ENCODE measurements around the gene NFYC. TPM values are rescaled to one million over a fixed set of nuclear protein-coding genes. Genes with fewer than 3 reads are reported as not detected.

NFYC gene
- total RNA-seq, 1 experiment from 2014 or later, result 63.3 TPM

DNA sequence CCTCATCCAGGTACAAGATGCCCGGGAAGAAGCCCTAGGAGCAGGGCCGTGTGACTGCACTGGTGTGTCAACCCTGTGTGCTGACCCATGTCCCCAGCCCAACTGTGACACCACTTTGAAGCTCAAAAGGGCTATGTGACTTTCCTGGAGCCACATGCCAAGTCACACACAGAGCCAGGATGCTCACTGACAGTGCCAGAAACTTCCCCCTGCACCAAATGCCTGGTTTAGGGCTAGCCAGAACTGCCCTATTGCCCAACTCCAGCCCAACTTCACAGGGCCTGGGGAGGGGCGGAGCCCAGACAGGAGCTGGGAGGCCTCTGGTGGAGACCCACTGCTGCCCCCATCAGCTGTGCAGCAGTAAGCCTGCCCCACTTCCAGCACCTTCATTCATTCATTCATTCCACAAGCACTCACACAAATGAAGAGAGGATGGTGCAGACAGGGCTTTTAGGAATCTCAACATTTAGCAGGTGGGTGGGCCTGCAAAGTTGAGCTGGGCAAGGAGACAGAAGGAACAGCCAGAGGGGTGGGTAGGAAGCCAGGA is 128.8 kb downstream of the NFYC start:
- Histone ChIP-seq H3K9me3 (ENCODE audit: control insufficient read depth in 1 of 2, insufficient read depth in 1 of 2, low read depth in 1 of 2, low read length in 2 of 2) (no peaks in the 10 kb centered on the region), H3K9ac (ENCODE audit: low read length) (no peak overlapping the region), H3K4me2 (ENCODE audit: low read length) (no peak overlapping the region), H3K4me1 (ENCODE audit: control insufficient read depth in 1 of 2, insufficient read depth in 2 of 2, low read length in 2 of 2) (no peaks in the 10 kb centered on the region), H3K9me2 (ENCODE audit: insufficient read depth) (no peaks in the 10 kb centered on the region), H2AFZ (ENCODE audit: low read depth, low read length, poor library complexity, severe bottlenecking) (no peak overlapping the region), H3K27ac (ENCODE audit: low read depth, low read length) (no peak overlapping the region), H3K79me2 (ENCODE audit: insufficient read depth, low read length) (no peaks in the 10 kb centered on the region), H4K20me1 (ENCODE audit: insufficient read depth) (no peaks in the 10 kb centered on the region), H3K4me3 (replicated peaks in 1 of 2; ENCODE audit: low read depth in 1 of 2, low read length in 2 of 2) (no peak overlapping the region), H3K36me3 (ENCODE audit: control insufficient read depth in 1 of 2, insufficient read depth in 2 of 2, low read length in 2 of 2) (0 out of 4 replicates have a peak, but pooled peaks cover 0 to 4% of the 10 kb centered on the region in 2 experiments), H3K27me3 (ENCODE audit: insufficient read depth, low read length) (no peaks in the 10 kb centered on the region)
- CTCF ChIA-PET, result no interaction called here
- no peak for TF ChIP-seq SP1 (IDR thresholded peaks at IDR 0.05; ENCODE audit: low read depth)
- TF ChIP-seq, protein P1, sequence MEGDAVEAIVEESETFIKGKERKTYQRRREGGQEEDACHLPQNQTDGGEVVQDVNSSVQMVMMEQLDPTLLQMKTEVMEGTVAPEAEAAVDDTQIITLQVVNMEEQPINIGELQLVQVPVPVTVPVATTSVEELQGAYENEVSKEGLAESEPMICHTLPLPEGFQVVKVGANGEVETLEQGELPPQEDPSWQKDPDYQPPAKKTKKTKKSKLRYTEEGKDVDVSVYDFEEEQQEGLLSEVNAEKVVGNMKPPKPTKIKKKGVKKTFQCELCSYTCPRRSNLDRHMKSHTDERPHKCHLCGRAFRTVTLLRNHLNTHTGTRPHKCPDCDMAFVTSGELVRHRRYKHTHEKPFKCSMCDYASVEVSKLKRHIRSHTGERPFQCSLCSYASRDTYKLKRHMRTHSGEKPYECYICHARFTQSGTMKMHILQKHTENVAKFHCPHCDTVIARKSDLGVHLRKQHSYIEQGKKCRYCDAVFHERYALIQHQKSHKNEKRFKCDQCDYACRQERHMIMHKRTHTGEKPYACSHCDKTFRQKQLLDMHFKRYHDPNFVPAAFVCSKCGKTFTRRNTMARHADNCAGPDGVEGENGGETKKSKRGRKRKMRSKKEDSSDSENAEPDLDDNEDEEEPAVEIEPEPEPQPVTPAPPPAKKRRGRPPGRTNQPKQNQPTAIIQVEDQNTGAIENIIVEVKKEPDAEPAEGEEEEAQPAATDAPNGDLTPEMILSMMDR (IDR thresholded peaks at IDR 0.05 in 2 of 3, conservative IDR thresholded peaks at IDR 0.05 in 1 of 3; ENCODE audit: borderline replicate concordance in 1 of 3, insufficient read depth in 1 of 3, low read depth in 2 of 3, low read length in 2 of 3), result 0 out of 6 replicates have a peak, but pooled peaks of 1 of the 3 experiments have one; percentile 7
- RAD21 ChIA-PET (ENCODE audit: low non-redundant PET in 1 of 2, low total read pairs in 2 of 2, uncharacterized antibody in 2 of 2, unreplicated experiment in 2 of 2), result no interaction called here
- intact Hi-C loops (cut with micrococcal nuclease), result no loop called here
- no TSS peak for BruUV-seq (replicated peaks)
- ATAC-seq (peak; percentile 39), DNase-seq (ENCODE audit: low read depth, low spot score) (no peak)
- POLR2A ChIA-PET, result no interaction called here

MicroRNAs encoded within 50 kb of the gene (microRNA counts, 767-probe panel; counts per million panel counts)
- microRNA hsa-miR-30c-5p (not detected), microRNA hsa-miR-30e-5p (not detected)

Small RNA genes lying within 50 kb of the gene (microRNA-seq; reads per million reads assigned to microRNA genes)
- gene MIR30C1 (ENCODE audit: borderline number of aligned reads) (87.0 reads per million, percentile 62 among the genes with 10 or more reads in this experiment), gene MIR30E (ENCODE audit: borderline number of aligned reads) (12,677 reads per million, percentile 96 among the genes with 10 or more reads in this experiment)

Other genes starting within 250 kb of the NFYC start
- 0.27 TPM for gene ZFP69B, start 241.2 kb upstream of the NFYC start, total RNA-seq (2021; ENCODE audit: unreplicated experiment)
- gene ZFP69, start 214.4 kb upstream of the NFYC start, total RNA-seq (2021; ENCODE audit: unreplicated experiment), result not detected
- gene EXO5, start 182.9 kb upstream of the NFYC start, total RNA-seq (2021; ENCODE audit: unreplicated experiment), result 0.57 TPM
- gene ZNF684, start 160.1 kb upstream of the NFYC start, total RNA-seq (2021; ENCODE audit: unreplicated experiment), result 5.3 TPM
- gene RIMS3, start 26.0 kb upstream of the NFYC start, total RNA-seq (2021; ENCODE audit: unreplicated experiment), result 9.0 TPM
- gene KCNQ4, start 92.1 kb downstream of the NFYC start, total RNA-seq (2021; ENCODE audit: unreplicated experiment), result 4.1 TPM
- 7.8 TPM for gene CITED4, start 170.7 kb downstream of the NFYC start, total RNA-seq (2021; ENCODE audit: unreplicated experiment)